Measurements from ENCODE around the gene HCST. TPM values are rescaled to one million over a fixed set of nuclear protein-coding genes. Genes with fewer than 3 reads are reported as not detected.

The HCST gene
- total and polyA plus RNA-seq, 2 of the 13 experiments (the other 11 are each of a cell fraction or from before 2014, with no cell fraction given) = 0.24 to 1.2 TPM

GRCh38 chr19:35879770-35880317 is 22.5 kb upstream of the HCST start (continued):
- TF ChIP-seq TERF1 (CRISPR knock-in tag; IDR thresholded peaks at IDR 0.05) (no peak), ZBTB20 (CRISPR knock-in tag; IDR thresholded peaks at IDR 0.05; ENCODE audit: borderline replicate concordance, low read depth) (peak; percentile 93; the same call in 1 of the 2 replicates), ZNF18 (CRISPR knock-in tag; IDR thresholded peaks at IDR 0.05; ENCODE audit: insufficient replicate concordance) (peak; percentile 56), ZNF557 (CRISPR knock-in tag; IDR thresholded peaks at IDR 0.05) (peak; percentile 86; the same call in 1 of the 2 replicates), ZSCAN20 (CRISPR knock-in tag; IDR thresholded peaks at IDR 0.05; ENCODE audit: borderline replicate concordance) (peak; percentile 96), ZNF614 (CRISPR knock-in tag; IDR thresholded peaks at IDR 0.05; ENCODE audit: borderline replicate concordance) (peak; percentile 74; the same call in 1 of the 2 replicates), ZBTB8A (CRISPR knock-in tag; IDR thresholded peaks at IDR 0.05; ENCODE audit: borderline replicate concordance, low read depth) (no peak), CCAR2 (optimal IDR thresholded peaks at IDR 0.05; ENCODE audit: low read depth, low read length) (no peak), ZNF503 (CRISPR knock-in tag; IDR thresholded peaks at IDR 0.05) (peak; percentile 69; the same call in 1 of the 2 replicates), ZSCAN12 (CRISPR knock-in tag; IDR thresholded peaks at IDR 0.05) (peak; percentile 97), BCL6 (CRISPR knock-in tag; IDR thresholded peaks at IDR 0.05) (peak; percentile 66), ZNF770 (CRISPR knock-in tag; IDR thresholded peaks at IDR 0.05) (no peak), ZNF235 (CRISPR knock-in tag; IDR thresholded peaks at IDR 0.05; ENCODE audit: borderline replicate concordance) (no peak), NR2F6 (IDR thresholded peaks at IDR 0.05) (no peak), NR2F6 (CRISPR knock-in tag; IDR thresholded peaks at IDR 0.05) (peak; percentile 45; the same call in 1 of the 2 replicates), ZNF441 (CRISPR knock-in tag; IDR thresholded peaks at IDR 0.05; ENCODE audit: borderline replicate concordance) (peak; percentile 97), ZBTB7A (CRISPR knock-in tag; IDR thresholded peaks at IDR 0.05) (peak; percentile 64; the same call in 1 of the 2 replicates), STAT5B (CRISPR knock-in tag; IDR thresholded peaks at IDR 0.05) (peak; percentile 84; the same call in 1 of the 2 replicates), ZNF746 (CRISPR knock-in tag; IDR thresholded peaks at IDR 0.05) (peak; percentile 69; the same call in 1 of the 2 replicates), NKX3-1 (CRISPR knock-in tag; IDR thresholded peaks at IDR 0.05) (peak; percentile 99), BRD4 (CRISPR knock-in tag; IDR thresholded peaks at IDR 0.05) (no peak), SRY (CRISPR knock-in tag; IDR thresholded peaks at IDR 0.05) (peak; percentile 96)
